GM19035 (cell line): ENCODE measurements around the gene TRAPPC11.

Experiments used
- ATAC-seq: cut with Tn5 transposase; IDR thresholded peaks from one replicate; pipeline ENCODE4 v1.9.1; 2021; ENCODE audit not compliant: unreplicated experiment

Gene TRAPPC11

DNA sequence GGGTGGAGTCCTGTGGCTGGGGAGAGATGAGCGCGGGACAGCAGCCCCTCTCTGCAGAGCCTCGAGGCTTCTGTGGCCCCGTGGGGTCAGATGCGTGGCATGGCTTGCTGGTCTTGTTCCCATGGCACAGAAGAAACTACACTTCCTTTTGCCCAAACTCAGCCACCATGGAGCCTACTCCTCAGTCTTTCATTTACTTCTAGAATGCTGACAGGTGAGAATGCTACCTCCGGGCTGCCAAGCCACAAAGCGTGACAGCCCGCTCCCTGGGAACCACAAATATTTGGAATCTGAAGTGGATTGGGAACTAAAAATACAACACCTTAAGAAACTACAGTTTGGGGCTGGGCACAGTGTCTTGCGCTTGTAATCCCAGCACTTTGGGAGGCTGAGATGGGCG is 98.0 kb downstream of the TRAPPC11 start:
- ATAC-seq = no peak

DNA sequence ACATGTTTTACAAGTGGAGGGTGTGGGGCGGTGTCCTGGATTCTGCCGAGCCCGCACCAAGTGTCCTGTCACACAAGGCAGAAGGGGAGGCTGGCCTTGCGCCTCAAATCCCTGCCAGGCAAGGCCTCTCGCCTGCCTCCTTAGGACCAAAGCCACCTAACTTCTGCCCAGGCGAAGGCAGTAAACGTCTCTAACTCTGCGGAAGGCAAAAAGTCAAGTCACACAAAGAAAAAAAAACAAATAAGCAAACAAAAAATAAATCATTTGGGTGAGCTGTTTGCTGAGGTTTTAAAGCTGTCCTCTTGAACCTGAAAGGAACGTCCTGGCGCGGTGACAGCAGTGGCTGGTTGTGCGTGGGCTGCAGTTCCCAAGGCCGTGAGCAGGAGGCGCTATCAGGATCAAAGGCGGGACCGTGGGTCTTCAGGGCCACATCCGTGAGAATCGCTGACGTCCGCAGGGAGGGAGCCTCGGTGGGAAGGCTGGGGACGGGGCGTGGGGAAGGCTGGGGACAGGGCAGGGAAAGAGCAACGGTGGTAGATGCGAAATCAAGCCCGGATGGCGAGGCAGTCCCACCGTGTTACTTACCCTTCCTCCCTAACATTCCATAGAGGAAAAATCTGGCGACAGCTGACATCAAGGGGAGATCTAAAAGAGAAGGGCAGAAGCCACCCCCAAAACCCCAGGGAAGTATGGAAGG is 99.1 kb downstream of the TRAPPC11 start:
- ATAC-seq = no peak

DNA sequence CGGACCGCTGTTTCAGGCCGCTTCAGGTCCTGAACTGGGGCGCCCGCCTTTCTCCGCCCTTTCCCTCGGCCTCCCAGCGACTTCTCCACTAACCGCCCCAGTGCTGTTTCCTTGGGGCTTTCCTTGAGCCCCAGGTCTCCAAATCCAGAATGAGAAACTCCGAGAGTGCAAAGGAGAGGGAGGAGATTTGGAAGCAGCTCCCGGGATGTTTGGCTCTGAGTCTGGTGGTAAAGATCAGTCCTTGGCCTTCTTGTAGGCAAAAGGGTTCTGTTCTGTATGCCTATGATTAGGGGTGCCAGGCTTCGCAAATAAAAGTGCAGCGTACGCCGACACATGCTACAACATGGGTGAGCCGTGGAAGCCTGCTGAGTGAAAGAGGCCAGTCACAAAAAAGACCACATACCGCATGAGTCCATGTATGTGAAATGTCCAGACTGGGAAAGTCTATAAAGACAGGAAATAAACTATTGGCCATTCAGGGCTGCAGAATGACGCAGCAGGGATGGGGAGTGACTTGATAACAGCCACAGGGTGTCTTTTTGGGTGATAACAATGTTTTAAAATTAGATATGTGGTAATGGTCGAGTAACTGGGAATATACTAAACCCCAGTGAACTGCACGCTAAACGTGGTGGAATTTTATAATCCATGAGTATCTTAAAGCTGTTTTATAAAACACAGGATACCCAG is 99.8 kb downstream of the TRAPPC11 start:
- no peak for ATAC-seq

DNA sequence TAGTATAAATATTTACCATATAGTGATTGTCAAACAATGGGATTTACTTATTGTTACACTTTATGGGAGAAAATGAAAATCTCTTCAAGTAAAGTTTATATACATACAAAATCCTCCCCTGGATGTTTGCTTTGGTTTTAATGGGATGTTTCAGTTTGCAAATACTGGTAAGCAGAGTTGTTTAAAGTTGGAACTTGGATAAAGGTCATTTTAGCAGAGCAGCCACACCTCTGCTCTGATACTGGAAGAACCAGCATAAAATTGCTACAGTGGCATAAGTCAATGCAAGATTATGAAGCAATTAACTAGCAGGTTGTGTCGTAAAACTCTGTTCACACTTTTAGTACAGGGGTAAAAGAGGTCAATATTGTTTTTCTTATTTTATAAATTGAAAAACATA is 101.2 kb downstream of the TRAPPC11 start:
- ATAC-seq = no peak
